Dedifferentiated amniotic fluid mesenchymal stem cell (primary cell): Measurements from ENCODE around the gene LAMA5.

Experiments used
- DNase-seq: peaks from one replicate; pipeline ENCODE4 v3.0.0-alpha.2; 2016; ENCODE audit errors: extremely low spot score

The LAMA5 gene

GRCh38 chr20:62405108-62405980, 38.2 kb upstream of the LAMA5 start:
- no peak for DNase-seq

- no peak for DNase-seq
Observed at GRCh38 chr20:62404761-62405107, 37.6 kb upstream of the LAMA5 start.

GRCh38 chr20:62404112-62404665, 37.1 kb upstream of the LAMA5 start:
- DNase-seq = no peak

GRCh38 chr20:62403331-62403730, 36.2 kb upstream of the LAMA5 start:
- DNase-seq = no peak

GRCh38 chr20:62402456-62403150, 35.5 kb upstream of the LAMA5 start:
- no peak for DNase-seq

GRCh38 chr20:62401331-62401779, 34.2 kb upstream of the LAMA5 start:
- no peak for DNase-seq

GRCh38 chr20:62400541-62400940, 33.4 kb upstream of the LAMA5 start:
- no peak for DNase-seq

- DNase-seq = no peak
Observed at GRCh38 chr20:62400021-62400420, 32.9 kb upstream of the LAMA5 start.

GRCh38 chr20:62398120-62398821, 31.2 kb upstream of the LAMA5 start:
- no peak for DNase-seq

GRCh38 chr20:62396367-62397239, 29.5 kb upstream of the LAMA5 start:
- DNase-seq = no peak

GRCh38 chr20:62395311-62396242, 28.5 kb upstream of the LAMA5 start:
- no peak for DNase-seq

- DNase-seq = no peak
Observed at GRCh38 chr20:62394248-62395245, 27.4 kb upstream of the LAMA5 start.

GRCh38 chr20:62393830-62394229, 26.7 kb upstream of the LAMA5 start:
- DNase-seq = no peak

- DNase-seq = no peak
Observed at GRCh38 chr20:62393335-62393665, 26.2 kb upstream of the LAMA5 start.

GRCh38 chr20:62392621-62393334, 25.7 kb upstream of the LAMA5 start:
- DNase-seq = no peak

GRCh38 chr20:62392077-62392418, 24.9 kb upstream of the LAMA5 start:
- DNase-seq = no peak

- DNase-seq = no peak
Observed at GRCh38 chr20:62391165-62392076, 24.3 kb upstream of the LAMA5 start.
